AG09309 (cell line): ENCODE measurements around the gene GNA14.

ENCODE experiments used
- DNase-seq: peaks from one replicate; pipeline ENCODE4 v3.0.0-alpha.2; 2010; ENCODE audit warnings: low read depth
- H3K4me3 ChIP-seq: 2 replicates; pipeline ENCODE4 v1.5.1; 2011; ENCODE audit warnings: mild to moderate bottlenecking, low read depth, low read length, moderate library complexity; ENCODE audit not compliant: control insufficient read depth
- TF ChIP-seq, protein P1 (sequence below): IDR thresholded peaks from 2 replicates; pipeline ENCODE4 v1.5.1; 2011; ENCODE audit warnings: mild to moderate bottlenecking, low read depth, low read length, inconsistent platforms; ENCODE audit not compliant: insufficient read depth, control insufficient read depth; ENCODE audit errors: missing control alignments

Gene GNA14

DNA sequence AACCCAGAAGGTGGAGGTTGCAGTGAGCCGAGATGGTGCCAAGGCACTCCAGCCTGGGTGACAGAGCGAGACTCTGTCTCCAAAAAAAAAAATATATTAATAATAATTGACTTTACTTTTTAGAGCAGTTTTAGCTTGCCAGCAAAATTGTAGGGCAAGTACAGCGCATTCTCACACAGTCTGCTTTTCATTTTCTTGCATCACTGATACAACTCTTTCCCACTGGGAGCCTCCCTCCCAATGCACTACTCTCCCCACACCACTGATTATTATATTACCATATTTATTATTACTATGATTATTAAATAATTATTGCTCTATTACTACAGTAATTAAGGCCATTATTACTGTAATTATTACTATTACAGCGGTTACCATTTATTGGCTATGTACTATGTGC is 212.8 kb downstream of the GNA14 start:
- no peak overlapping the region for H3K4me3 ChIP-seq
- TF ChIP-seq, protein P1, sequence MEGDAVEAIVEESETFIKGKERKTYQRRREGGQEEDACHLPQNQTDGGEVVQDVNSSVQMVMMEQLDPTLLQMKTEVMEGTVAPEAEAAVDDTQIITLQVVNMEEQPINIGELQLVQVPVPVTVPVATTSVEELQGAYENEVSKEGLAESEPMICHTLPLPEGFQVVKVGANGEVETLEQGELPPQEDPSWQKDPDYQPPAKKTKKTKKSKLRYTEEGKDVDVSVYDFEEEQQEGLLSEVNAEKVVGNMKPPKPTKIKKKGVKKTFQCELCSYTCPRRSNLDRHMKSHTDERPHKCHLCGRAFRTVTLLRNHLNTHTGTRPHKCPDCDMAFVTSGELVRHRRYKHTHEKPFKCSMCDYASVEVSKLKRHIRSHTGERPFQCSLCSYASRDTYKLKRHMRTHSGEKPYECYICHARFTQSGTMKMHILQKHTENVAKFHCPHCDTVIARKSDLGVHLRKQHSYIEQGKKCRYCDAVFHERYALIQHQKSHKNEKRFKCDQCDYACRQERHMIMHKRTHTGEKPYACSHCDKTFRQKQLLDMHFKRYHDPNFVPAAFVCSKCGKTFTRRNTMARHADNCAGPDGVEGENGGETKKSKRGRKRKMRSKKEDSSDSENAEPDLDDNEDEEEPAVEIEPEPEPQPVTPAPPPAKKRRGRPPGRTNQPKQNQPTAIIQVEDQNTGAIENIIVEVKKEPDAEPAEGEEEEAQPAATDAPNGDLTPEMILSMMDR: no peak
- no peak for DNase-seq

GRCh38 chr9:77433675-77434445 is 214.3 kb downstream of the GNA14 start:
- DNase-seq: no peak
- H3K4me3 ChIP-seq: no peak overlapping the region
- TF ChIP-seq, protein P1: peak; percentile 100

GRCh38 chr9:77432053-77432452 is 216.1 kb downstream of the GNA14 start:
- TF ChIP-seq, protein P1: no peak
- H3K4me3 ChIP-seq: no peak overlapping the region
- no peak for DNase-seq

- TF ChIP-seq, protein P1: no peak
- no peak overlapping the region for H3K4me3 ChIP-seq
Observed at GRCh38 chr9:77429928-77430327, 218.2 kb downstream of the GNA14 start.

DNA sequence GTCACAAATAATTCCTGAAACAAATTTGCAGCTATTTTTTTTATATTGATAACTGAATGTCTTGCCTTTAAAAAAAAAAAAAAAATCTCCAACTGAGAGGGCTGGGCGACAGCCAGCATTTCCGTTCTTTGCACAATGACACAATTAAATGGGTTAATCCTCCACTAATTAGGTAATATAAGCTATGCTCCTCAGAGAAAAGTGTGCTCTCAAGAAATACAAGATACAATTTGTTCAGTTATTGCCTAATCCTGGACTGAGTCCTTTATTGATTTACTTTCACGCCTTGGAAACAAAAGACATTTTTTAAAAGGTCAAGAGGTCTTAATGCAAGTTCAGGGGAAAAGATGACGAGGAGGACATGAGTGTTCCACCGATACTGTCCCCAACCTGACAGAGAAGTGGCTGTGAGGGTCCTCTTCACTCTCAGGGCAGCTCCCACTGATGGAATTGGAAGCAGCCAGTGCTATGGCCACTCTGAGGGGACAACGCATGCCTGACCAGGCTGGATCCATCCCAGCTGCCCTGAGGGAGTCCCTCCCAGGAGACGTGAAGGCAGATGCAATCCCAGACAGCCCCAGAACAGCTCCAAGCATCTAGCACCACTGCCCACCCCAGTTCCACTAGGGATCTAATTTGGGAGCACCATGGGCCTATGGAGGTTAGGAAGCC is 220.7 kb downstream of the GNA14 start:
- DNase-seq: no peak
- TF ChIP-seq, protein P1: no peak
- no peak overlapping the region for H3K4me3 ChIP-seq

More at GRCh38 chr9:77429928-77430327, 218.2 kb downstream of the GNA14 start:
- DNase-seq: no peak

DNA sequence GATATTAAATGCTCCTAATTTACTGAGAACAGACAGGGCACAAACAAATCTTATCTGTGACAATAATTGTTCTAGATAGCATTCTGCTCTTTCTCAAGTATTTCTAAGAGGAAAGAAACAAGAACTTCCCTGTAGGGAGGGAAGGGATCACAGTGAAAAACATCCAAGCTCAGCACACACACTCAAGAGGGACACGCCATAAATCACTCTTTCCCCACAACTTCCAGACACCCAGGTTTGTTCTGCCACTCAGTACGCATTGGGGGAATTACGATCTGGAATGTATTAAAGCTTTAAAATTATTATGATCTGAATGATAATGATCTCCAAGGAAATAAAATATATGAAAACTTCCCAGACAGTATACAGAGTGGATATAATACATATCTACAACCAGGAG is 221.4 kb downstream of the GNA14 start:
- H3K4me3 ChIP-seq: no peak overlapping the region
- no peak for DNase-seq
- TF ChIP-seq, protein P1: no peak
